Suppressor macrophage treated with lipopolysaccharide for 4 hours (primary cell): ENCODE results near the gene PCBP3.
"Not testable (repeated sequence)": the region's sequence is repeated elsewhere in the genome, so short reads cannot be mapped to it uniquely, and the experiment has no call there.

Experiments
- DNase-seq: peaks from one replicate; pipeline ENCODE4 v3.0.0-alpha.2; 2020

The PCBP3 gene

DNA sequence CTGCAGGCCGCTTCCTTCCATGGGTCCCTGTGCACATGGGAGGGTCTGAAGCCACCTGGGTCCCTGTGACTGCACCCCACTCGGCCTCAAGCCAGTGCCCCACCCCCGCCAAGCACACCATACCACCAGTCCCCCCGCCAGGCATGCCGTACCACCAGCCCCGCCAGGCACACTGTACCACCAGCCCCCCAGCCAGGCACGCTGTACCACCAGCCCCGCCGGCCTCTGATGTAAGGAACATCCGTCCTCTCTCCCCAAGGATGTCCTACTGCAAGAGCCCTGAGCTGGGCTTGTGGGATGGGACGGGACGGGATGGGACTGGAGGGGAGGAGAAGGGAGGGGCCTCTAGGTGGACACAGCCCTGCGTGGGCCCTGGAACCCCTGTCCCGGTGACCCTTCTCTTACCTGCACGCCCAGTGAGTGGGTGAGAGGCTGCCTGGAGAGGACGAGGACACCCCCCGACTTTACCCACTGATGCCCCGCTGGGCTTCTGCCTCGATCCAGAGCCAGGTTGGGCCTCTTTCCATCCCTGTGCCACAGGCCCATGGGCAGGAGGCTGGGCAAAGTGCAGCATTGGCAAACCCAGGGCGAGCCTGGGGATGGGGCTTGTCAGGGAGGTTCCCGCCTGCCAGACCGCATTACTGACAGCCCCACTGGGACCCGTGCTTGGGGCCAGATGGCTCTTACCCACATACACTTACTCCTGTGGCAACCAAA, 297.3 kb downstream of the PCBP3 start:
- DNase-seq, result no peak

- DNase-seq, result no peak
Measured at GRCh38 chr21:45941338-45941710, 297.8 kb downstream of the PCBP3 start.

- DNase-seq, result no peak
Measured at GRCh38 chr21:45941717-45942546, 298.4 kb downstream of the PCBP3 start.

- no peak for DNase-seq
Measured at GRCh38 chr21:45942755-45943629, 299.5 kb downstream of the PCBP3 start.

DNA sequence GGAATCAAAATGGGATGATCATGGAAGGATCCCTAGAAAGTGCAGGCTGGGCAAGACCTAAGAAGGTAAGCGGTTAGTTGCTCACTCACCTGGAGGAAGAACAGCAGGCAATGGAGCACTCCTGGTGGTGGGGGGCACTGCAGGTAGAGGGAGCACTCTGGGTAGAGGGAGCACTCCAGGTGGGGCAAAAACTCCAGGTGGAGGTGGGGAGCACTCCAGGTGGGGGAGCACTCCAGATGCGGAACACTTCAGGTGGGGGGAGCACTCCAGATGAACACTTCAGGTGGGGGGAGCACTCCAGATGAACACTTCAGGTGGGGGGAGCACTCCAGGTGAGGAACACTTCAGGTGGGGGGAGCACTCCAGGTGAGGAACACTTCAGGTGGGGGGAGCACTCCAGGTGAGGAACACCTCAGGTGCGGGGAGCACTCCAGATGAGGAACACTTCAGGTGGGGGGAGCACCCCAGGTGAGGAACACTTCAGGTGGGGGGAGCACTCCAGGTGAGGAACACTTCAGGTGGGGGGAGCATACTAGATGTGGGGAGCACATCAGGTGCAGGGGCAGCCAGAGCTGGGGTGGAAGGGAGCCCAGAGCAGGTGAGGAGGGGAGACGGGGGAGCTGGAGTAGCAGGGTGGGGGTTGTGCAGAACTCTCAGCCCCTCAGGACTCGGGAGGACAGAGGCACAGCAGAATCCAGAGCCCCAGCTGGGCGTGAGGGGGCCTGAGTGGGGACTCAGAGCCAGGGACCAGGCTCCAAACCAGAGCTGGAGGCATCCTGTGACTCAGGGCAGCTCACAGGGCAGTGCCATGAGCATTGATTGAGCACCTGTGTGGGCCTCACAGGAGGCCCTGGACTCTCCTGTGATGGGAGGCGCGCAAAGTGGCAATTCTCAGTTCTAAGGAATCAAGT, 300.4 kb downstream of the PCBP3 start:
- DNase-seq, result no peak

DNA sequence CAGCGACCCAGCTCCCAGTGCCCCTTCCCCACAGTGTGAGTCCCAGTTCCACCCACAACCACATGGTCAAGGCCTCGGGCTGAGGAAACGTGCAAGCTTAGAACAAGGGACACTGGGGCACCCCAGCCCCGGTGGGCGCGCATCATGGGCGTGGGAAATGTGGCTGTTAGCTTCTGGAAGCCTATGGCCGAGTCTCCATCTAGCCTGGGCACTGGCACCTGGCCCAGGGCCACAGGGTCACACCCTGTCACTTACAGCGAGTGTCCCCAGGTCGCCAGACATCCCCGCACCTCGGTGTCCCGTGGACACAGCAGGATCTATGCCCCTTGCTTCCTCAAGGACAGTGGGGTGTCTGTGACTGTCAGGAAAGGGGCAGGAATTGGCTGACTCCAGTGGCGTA, 301.1 kb downstream of the PCBP3 start:
- no peak for DNase-seq

GRCh38 chr21:45945066-45945867, 301.7 kb downstream of the PCBP3 start:
- DNase-seq, result no peak

- no peak for DNase-seq
Measured at GRCh38 chr21:45945868-45946210, 302.3 kb downstream of the PCBP3 start.

- DNase-seq, result no peak
Measured at GRCh38 chr21:45947296-45947695, 303.8 kb downstream of the PCBP3 start.

DNA sequence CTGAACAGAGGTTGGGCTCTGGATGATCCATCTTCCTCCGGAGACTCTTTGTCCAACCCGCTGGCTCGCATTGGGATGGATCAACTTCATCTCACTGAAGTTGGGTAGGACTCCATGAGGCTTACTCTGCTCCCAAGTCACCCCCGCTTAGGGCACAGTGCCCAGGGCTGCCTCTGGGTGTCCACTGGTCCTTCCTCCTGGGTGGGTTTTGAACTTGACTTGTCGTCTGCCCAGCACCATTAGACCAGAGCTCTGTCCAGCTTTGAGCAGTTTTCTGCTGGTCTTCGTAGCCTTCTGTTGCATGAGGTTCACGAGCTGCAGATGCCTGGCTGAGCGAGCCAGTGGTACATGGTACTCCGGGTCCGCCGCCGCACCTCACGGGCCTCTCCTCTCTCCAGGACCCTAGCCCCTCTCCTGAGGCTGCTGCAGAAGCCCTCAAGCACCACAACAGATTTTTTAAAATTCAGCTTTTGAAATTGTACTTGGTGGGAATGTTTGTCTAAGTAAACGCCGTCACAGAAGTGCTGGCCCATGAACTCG, 304.3 kb downstream of the PCBP3 start:
- DNase-seq, result no peak

GRCh38 chr21:45948576-45949141, 305.1 kb downstream of the PCBP3 start:
- no peak for DNase-seq

GRCh38 chr21:45949928-45950739, 306.6 kb downstream of the PCBP3 start:
- no peak for DNase-seq

DNA sequence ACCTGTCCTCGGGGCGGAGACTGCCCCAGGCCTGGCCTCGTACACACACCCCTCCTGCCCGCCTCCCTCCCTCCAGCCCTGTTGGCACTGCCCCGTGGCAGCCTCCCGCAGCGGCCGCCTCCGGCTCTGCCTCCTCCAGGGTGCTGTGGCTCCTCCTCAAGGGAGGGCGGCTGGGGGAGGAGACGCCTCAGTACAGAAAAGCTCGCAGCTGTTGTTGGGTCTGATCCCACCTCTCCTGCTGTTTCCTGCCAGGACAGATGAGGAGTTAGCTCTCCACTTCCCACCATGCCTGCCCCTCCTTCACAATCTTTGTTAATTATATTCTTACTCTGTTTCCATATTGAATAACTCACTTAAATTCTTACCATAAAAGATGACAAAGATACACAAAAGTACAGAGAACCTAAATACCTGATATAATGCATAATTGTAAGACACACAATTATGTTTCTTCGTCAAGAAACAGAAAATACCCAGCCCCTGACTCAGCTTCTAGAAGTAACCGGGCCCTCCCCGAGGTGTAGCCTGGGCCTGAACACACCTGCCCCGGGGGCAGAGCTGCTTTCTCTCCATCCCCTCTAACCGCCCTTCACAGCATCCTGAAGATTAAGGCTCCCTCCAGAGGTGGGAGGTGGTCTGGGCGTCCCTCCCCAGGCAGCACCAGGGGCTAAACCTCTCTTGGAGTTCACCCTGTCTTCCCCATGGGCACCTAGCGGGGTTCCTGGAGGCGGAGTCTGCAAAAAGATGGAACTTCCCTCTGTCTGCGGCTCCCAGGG, 307.4 kb downstream of the PCBP3 start:
- DNase-seq, result no peak

DNA sequence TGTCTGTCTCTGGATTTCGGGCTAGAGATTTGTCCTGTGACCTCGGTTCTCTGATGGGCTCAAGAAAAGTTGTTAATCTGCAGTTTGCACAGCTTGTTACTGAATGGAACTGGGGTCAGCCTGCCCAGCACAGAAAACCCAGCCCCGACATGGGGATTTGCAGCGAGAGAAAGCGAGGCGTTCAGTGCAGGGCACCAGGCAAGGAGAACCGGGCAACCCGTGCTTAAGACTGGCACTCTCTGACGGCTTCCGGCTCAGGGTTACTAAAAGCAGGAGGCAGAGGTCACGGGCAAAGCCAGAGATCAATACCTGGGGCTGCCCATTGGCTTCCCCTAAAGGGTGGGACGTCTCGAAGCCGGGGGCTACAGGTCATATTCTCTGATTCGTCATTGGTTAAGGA, 308.2 kb downstream of the PCBP3 start:
- no peak for DNase-seq

DNA sequence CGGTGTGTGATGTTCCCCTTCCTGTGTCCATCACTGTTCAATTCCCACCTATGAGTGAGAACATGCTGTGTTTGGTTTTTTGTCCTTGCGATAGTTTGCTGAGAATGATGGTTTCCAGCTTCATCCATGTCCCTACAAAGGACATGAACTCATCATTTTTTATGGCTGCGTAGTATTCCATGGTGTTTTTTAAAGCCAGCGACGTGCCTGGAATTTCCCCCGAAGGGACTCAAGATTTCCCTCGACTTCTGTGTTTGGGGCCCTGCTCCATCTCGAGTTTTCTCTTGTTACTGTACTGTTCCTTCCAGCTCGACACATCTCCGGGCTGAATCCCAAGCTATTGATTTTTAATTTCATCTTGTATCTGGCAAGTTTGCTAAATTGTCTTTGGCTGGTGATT, 309.0 kb downstream of the PCBP3 start:
- DNase-seq, result not testable (repeated sequence)

- no peak for DNase-seq
Measured at GRCh38 chr21:45952974-45953373, 309.4 kb downstream of the PCBP3 start.

GRCh38 chr21:45954261-45954660, 310.7 kb downstream of the PCBP3 start:
- no peak for DNase-seq

DNA sequence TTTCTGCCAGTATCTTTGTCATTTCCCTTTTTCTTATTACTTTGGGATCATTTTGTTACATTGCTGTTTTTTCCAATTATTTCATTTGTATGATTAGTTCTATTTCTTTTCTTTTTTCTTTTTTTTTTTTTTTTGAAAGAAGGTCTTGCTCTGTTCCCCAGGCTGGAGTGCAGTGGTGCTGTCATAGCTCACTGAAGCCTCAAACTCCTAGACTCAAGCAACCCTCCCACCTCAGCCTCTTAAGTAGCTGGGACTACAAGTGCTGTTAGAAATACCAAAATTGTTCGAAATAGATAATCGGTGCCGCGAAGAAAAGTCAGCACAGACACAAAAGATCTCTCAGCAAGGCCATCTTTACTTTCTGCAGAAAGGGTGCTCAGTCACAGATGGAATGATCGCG, 311.4 kb downstream of the PCBP3 start:
- DNase-seq, result no peak

DNA sequence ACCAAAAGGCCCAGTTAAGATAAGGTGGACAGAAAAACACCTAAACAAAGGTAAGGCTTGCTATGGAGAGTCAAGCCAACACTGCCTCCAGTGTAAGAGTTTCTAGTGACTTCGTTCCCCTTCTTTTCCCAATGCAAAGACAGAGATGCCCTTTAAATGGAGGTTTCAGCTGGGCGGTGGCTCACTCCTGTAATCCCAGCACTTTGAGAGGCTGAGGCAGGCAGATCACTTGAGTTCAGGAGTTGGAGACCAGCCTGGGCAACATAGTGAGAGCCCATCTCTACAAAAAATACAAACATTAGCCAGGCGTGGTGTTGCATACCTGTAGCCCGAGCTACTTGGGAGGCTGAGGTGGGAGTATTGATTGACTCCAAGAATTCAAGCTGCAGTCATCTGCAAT, 314.0 kb downstream of the PCBP3 start:
- DNase-seq, result no peak
